HG03571 (cell line): Measurements from ENCODE around the gene JMJD1C.

Source experiments
- ATAC-seq: cut with Tn5 transposase; IDR thresholded peaks from one replicate; pipeline ENCODE4 v1.9.1; 2021; ENCODE audit not compliant: unreplicated experiment

JMJD1C gene

DNA sequence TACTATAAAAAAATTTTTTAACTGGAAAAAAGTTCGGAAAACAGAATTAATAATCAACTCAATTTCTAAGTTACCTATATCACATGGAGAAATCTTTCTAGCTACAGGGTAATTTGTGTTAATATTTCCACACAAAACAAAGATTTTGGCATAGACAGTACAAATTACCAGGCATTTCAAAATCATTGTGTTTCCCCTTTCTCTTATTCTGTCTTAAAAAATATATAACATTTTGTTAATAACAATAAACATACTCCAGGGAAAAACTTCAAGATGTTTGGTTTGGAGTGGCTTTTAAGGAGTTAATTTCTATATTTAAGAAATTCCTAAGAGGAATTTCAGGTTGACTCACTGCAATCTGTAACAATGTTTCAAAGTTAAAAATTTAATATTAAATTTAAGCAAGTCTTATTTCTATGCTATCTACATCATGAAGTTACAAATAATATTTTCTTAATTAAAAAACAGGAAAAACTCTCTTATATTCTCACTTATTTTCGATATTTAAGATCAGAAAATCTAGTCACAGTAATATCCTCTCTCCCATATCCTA is 200.0 kb downstream of the JMJD1C start:
- no peak for ATAC-seq

DNA sequence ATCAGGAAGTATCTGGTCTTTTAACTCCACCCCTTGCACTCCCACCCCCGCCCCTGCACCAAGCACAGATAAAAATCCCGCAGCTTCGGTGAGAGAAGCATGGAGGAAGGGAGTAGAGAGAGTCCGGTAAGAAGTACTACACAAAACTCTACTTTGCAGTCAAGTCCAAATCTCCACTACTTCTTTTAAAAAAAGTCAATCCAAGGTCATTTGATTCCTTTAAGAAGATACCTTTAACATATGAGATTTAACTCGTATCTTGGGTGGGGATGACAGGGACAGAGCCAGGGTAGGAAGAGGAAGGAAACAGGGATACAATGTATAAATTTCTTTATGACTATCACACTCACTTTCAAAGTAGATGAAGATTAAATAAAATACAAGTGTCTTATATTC is 200.6 kb downstream of the JMJD1C start:
- ATAC-seq: no peak

DNA sequence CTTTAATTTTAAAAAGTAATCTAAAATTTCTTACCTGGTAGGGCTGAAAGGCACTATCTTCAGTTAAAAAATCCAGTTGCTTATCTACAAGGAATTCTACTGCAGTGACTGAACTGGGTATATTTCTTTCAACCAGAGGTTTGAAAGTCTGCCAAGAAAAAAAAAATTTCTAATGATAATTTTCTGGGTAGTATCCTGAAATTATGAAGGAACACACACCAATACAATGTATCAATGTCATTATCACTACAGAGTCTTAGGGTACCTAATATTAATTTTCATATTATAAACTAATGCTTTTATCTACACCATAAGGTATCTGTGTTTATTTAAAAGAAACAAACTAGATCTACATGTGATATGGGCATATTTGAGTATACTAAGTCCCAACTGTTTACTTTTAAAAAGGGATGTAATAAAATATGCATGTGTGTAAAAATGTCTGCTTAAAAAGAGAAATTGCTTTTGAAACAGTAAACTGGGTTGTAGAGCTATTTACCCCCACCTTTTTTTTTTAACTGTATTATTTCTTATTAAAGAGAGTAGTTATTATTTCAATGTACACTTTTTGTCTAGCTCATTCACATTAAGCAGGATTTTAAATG is 201.1 kb downstream of the JMJD1C start:
- ATAC-seq: no peak

DNA sequence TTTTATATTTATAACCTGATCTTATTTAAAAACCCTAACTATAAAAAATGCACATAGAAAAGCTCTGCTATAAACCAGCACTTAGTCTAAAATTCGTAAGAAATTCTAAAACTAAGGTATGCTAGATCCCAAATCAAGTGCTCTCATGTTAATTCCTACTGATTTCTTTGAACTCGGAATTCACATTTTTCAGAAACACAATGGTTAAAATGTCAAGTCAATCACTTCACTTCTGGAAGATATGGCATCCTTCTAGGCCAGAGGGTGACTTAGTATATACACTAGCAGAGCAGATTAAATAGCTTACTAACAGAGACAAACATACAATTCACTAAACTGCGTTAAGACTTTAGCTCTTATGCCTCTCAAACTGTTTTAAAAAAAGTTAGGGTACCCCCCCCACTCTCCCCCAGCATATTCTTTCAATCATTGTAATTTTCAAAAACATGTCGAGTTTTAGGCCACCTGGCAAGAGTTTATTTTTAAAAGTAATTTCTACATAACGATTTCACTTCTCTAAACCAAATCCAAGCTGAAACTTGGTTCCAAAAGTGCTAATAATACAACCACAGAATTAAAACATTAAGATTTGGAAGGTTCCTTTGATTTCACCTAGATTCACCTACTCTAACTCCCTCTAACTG is 203.2 kb downstream of the JMJD1C start:
- no peak for ATAC-seq

DNA sequence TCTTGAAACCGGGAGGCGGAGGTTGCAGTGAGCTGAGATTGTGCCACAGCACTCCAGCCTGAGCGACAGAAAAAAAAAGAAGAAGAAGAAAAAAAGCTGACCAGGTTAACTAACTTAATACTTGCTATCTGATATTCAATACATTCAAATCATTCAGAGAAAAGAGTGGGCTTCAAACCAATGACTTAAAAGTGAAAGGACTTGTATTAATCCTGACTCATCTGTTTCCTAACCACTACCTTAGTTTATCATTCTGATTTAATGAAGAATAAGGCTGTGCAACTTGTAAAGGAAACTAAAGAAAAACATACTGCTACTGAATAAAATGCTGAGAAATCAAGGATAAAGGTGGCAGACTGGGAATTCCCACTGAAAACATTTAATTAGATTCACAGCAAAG is 204.3 kb downstream of the JMJD1C start:
- ATAC-seq: peak; percentile 37

DNA sequence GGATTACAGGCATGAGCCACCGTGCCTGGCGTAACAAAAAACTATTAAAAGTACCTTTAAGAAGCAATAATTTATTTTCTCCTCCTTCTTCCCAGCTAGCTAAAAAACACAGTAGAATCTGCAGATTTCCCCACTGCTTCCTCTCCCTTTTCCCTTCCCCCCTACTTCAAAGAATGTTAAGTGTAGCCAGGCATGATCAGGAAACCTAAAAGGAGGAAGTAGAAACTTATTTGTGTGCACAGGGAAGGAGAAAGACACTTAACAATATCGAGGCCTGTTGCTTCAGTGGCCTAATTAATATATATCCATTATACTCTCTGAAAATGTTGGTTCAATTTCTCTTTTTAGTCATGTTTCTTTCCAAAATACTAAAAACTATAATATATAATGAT is 204.9 kb downstream of the JMJD1C start:
- ATAC-seq: no peak

DNA sequence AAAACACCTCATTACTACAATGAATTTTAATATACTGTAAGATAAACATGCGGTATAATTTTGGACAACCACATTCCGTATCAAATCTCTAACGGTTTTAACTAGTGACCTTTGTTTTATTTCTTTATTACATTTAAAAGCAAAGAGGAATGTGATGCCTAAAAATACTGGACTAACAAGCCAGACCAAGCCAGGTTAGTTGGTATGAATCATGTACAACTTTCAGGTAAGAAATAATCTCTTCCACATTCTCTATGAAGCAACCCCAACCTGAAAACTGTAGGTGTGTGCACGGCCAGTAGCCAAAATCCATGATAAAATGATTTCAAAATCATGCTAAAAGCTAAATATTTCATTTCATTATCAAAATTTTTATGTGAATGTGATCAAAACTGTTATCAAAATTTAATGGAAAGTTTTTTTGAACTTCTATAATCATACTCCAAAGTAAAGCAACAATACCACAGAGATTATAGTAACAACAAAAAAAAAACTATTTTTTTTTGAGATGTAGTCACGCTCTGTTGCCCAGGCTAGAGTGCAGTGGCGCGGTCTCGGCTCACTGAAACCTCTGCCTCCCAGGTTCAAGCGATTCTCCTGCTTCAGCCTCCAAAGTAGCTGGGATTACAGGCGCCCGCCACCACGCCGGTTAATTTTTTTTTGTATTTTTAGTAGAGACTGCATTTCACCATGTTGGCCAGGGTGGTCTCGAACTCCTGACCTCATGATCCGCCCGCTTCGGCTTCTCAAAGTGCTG is 205.5 kb downstream of the JMJD1C start:
- ATAC-seq: no peak

DNA sequence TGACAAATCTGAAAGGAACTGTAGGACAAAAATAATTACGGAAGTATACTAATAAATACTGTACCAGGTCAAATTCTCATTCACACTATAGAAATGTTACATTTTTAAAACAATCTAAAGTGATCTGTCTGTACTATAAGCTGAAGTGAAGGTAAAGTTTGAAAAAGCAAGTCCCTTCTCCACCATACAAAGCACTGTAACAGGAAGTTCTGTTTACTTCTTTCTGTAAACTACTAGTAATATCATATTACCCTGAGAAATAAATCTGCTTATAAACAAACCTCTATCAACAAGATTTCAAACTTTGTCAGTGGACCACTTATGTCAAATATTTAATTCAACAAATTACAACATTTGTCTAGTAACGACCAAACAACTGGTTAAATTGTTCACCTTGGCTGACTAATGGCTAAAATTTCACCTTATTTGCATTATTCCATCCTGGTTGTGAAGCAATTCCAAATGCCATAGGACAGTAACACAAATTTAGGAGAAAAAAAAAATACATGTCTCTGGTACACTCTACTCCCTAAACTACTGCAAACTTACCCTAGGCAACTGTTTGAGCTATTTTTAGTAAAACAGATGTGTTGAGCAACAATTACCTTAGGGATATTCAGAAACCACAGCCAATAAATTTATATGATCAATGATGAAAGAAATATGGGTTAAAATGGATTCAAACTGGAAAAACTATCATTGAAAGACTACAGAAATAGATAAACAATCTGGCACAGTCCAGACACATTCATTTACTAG is 206.7 kb downstream of the JMJD1C start:
- no peak for ATAC-seq

DNA sequence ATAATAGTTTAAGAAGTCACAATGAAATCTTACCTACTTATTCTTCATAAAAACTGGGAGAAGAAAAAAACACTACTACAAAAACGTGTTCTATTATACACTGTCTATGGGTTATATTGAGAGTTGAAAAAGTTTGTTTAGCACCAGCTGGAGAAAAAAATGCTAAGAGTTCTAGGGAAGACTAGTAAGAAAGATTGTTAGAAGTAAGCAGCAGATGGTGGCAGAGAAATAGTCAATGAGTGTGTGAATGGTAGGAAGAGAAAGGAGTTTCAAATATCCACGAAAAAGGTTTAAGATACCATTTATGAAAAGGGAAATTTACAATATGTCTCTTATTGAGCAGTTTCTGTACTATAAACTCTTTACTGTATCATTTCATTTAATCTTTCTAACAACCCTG is 208.0 kb downstream of the JMJD1C start:
- ATAC-seq: no peak

DNA sequence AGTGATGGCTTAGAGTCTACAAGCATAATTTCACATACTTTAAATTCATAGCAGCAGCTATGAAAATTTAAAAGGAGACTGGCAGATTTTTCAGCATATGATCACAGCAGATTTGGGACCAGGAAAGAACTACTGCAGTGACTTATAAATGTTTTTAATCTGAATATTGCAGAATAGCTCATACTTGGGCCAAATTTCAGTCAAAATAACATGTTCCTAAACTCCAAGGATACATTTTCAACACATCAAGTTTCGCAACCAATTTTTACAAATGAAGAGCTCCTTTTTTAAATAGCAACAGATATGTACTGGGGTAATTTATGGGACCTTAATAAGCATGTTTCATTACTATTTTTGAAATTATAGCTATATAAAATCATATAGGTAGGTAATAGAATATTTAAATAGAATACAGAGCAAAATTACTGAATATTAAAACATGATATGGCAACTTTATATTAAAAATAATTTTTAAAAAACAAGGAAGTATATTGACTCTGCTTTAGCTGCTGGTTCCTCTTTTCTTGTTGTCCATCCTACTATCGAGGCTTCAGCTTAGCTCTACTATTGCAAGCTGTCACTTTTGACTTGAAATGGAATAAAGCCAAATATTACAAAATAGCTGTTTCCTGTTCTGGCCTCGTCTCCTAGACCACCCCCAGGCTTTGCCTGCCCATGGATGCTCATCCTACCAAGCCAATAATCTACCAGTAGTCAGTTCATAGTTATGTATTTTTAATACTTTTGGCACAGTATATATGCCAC is 209.6 kb downstream of the JMJD1C start:
- ATAC-seq: no peak

DNA sequence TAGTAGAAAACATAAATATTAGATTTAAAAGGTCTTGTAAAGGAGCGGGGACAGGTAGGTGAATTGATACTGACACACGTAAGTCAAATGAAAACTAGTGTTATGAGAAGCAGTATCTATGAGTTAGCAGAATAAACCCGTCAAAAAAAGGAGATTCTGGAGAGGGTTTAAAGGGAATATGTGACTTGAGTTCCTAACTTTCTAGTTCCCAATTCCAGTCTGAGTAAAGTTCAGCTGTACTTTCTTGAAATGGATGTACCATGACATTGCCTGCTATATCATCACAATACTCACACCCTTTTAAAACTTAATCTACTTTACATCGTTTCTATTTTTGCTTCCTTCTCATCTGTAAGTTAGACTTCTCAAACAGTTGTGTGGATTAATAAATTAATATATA is 210.5 kb downstream of the JMJD1C start:
- no peak for ATAC-seq

DNA sequence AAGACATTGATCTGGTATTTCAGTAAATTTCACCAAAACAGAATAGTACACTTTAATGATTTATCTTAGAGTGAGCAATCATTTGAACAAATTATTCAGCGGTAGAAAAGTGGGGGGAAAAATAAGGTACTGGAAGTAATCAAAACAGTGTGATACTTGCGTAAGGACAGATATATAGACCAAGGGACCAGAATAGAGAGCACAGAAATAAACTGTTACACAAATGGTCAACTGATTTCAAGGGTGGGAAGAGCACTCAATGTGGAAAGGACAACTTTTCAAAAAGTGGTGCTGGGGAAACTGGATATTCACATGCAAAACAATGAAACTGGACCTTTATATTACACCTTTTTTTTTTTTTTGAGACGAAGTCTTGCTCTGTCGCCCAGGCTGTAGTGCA is 212.7 kb downstream of the JMJD1C start:
- no peak for ATAC-seq

DNA sequence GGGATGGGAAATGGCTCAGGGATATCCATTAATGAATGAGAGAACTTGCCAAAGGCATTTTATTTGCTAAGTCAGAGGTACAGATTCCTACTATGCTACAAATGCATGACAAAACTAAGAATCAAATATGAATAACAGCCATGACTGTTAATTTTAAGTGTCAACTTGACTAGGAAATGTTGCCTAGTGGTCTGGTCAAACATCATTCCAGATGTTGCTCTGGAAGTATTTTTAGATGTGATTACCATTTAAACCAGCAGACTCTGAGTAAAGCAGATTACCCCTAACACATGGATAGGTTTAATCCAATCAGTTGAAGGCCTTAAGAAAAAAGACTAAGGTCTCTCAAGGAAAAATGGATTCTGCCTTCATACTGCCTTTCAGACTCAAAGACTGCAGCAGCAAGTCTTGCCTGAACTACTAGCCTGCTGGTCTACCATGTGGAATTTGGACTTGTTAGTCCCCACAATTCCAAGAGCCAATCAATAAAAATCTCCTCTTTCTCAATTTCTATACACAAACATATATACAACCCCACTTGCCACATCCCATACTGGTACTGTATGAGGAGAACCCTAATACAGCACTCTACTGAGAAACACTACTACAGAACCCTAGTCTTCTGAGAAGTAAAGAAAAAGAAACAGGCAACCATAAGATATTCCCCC is 213.5 kb downstream of the JMJD1C start:
- ATAC-seq: no peak

DNA sequence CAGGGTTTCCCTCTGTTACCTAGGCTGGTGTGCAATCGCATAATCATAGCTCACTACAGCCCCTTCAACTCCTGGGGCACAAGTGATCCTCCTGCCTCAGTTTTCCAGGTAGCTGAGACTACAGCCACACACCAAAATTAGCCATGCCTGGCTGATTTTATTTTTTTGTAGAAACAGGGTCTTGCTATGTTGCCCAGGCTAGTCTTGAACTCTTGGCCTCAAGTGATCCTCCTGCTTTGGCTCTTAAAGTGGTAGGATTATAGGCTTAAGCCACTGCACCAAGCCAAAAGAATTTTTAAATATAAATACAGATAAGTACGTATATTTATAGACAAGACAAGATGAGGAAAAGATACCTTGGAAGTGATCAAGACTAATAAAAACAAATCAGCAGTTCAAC is 215.7 kb downstream of the JMJD1C start:
- no peak for ATAC-seq

DNA sequence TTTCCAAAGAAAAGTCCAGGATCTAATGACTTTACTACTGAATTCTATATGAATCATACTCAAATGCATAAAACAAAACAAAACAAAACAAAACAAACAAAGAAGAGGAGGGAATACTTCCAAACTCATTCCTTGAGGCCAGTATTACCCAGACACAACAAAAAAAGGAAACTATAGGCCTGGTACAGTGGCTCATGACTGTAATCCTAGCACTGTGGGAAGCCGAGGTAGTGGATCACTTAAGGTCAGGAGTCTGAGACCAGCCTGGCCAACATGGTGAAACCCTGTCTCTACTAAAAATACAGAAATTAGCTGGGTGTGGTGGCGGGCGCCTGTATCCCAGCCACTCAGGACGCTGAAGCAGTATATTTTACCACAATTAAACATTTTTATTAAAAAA is 218.0 kb downstream of the JMJD1C start:
- ATAC-seq: no peak

DNA sequence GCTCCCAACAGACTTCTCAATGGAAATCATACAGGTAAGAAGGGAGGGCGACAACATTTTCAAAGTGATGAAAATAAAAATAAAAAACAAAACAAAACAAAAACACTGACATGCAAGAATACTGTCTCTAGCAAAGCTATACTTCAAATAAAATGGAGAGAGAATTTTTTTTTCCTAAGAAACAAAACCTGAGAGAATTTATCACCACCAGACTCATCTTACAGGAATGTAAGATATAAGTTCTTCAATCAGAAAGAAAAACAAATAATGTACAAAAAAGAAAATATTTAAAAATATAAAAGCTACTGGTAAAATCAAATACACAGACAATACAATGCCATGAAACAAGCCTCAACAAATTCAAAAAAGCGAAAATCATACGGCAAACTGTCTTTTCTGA is 219.4 kb downstream of the JMJD1C start:
- ATAC-seq: no peak

DNA sequence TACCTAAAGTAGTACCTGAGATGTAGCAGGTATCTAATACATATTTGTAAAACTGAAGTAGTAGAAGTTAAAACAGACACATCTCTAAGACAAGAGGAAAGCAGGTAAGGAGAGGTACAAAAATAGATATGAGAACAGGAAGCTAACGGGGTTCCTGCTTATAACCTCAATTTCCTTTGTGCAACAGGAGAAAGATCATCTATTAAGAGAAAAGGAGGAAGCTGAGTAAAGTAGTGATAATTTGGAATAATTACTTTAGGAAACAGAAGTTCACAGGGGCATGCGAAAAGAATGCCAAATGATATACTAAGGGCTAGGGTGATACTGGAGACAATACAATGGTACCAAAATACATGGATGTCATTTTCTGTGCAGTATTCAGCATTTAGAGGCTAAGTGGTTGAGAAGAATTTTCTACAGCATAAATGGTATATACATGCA is 223.9 kb downstream of the JMJD1C start:
- peak; percentile 19 for ATAC-seq

DNA sequence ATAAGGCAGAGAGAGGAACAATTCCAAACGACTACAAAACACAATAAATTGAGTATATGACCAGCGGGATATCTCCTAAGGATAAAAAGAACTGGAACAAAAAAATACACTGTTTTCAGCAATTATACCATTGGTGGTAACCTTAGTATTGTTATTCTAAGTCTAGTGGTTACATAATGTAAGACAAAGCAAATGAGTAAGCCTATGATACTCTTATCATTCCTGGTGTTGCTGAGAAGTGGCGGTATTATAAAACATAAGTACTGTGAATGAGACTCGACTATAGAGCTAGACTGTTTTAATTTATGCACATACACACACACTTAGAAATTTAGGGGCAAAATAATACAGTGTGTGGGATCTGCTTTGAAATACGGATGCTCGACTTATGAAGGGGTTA is 225.0 kb downstream of the JMJD1C start:
- ATAC-seq: no peak

DNA sequence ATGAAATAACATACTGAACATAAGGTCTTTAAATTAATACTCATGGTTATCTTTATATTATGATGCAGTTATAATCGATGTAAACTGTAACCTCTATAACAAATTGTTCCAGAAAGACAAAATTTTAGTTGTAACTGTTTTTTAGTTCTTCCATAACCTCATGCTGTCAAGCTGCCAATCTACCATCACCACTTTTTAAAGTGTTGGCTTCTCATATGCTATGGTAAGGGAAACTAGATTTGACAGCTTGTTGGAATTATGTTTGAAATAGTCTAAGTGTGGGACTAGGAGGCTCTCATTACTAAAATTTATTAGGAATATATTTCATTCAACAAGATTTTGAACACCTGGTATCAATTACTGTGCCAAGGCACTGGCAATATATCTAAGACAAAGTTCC is 227.3 kb downstream of the JMJD1C start:
- ATAC-seq: no peak

DNA sequence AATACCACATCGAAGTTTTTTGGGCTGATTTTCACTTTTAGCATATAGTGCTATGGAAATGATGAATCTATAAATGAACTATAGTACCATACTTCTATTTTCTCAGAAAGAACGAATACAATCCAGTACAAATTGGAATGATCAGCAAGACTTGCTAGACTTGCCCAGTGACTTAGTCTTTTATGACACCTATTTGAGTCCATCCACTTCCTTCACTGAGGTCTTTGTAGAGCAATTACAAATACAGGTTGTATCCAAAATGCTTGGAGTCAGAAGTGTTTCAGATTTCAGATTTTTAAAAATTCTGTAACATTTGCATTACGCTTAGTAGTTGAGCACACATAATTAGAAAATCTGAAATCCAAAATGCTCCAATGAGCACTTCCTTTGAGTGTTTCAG is 228.4 kb downstream of the JMJD1C start:
- no peak for ATAC-seq
